ENCODE data around the gene SMAD4. TPM values are rescaled to one million over a fixed set of nuclear protein-coding genes. Genes with fewer than 3 reads are reported as not detected.

The SMAD4 gene
- total RNA-seq, 2 experiments from 2014 or later: 75.3 to 78.6 TPM

DNA sequence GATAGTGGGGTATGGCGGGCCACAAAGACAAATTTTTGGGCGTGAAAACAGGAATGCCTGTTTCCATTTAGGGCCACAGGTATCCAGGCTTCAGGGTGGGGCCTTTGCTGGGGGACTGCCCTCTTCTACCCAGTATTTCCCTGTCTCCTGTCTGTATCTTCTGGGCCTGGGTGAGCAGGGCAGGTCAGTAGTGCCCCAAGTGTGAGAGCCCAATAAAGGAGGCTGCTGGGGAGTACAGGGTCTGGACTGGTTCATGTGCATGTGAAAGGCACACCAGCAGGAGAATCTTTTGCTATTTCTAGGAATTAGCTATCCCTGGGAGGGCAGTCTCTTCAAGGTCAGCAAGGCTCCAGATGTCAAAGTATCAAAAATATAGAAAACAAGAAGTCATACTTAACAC, 96.0 kb downstream of the SMAD4 start:
- ChIA-PET CTCF (no interaction called here), POLR2A (no interaction called here)

DNA sequence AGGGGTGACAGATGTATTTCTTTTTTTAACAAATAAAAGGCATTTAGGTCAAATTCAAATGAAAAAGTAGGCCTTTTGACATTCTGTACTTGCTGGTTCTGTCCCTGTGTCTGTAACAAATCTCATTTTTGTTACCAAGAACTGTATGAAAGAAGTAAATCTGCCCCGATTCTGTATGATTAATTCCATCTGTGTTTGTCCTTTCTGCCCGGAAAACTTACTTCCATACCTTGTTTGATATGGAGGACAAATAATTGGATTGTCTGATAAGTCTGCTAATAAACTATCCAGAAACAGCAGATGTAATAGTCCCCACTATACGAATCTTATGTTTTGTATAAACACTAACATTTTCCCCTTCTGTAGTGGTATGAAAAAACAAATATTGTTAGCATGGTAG, 97.7 kb downstream of the SMAD4 start:
- ChIA-PET CTCF (interaction anchor here (0.6 kb wide), 1 partner anchor 18 kb away, joined by 3 read pairs; no protein-coding TSS in a partner anchor), POLR2A (no interaction called here)

DNA sequence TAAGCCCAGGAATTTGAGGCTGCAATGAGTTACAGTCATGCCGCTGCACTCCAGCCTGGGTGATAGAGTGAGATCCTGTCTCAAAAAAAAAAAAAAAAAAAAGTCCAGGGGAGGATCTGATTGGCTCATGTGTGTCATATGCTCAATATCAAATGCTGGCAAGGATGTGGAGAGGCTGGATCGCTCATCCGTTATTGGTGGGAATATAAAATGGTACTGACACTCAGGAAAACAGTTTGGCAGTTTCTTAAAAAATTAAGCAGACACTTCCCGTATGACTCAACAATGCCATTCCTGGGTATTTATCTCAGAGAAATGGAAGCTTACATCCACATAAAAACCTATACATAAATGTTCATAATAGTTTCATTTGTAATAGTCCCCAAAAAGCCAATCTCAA, 98.5 kb downstream of the SMAD4 start:
- ChIA-PET POLR2A (no interaction called here), CTCF (no interaction called here)

DNA sequence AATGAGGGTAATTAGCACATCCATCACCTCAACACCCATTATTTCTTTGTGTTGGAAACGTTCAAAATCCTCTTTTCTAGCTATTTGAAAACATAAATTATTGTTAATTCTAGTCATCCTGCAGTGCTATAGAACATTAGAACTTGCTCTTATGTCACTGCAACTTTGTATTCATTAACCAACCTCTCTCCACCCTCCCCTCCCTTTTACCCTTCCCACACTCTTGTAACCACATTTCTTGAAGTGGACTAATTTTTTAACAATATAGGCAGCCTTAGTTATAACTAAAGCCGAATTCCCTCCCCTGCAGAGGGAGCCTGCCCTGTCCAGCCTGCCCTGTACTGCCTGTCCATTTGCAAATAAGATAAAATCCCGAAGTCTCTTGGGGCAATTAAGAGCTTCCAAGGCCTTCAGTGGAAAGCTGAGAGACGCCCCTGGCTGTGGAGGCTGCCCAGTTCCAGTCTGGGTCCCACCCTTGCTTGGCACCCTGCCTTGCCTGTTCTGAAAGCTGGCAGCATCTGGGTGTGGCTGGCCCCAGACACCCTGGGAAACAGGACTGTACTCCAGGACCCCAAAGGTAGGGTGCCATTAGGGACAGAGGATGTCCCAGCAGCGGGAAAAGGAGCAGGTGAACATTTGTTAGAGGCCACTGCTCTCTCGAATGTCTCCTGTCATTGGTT, 102.4 kb downstream of the SMAD4 start:
- ChIA-PET POLR2A (no interaction called here), CTCF (interaction anchor here (0.8 to 1.1 kb wide), 2 partner anchors 12 to 22 kb away, joined by 3 read pairs; no protein-coding TSS in a partner anchor)

DNA sequence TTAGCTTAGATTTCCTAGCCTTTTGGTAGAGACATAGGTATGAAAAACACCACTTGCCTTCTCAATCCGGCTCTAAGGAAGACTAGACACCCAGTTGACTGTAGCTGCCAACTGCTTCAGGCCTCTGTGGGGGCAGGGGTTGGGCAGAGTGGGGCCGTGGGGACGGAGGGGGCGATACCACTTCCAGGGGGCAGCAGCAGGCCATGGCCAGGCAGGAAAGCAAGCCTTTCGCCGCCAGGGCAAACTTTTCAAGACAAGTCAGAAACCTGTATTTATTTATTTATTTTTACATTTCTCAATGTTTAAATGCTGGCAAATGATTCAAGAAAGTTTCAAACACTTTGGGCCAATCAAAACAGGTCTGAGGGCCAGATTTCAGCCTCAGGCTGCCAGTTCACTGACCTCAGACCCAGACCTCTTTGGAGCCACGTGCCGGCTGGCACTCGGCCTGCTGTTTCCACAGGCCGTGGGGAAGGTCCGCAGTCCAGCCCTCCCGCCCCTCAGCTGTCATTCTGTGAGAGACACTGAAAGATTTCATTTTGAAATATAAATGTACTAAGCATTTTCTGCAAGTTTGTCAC, 103.7 kb downstream of the SMAD4 start:
- POLR2A ChIA-PET: no interaction called here
- CTCF ChIA-PET: no interaction called here

Other genes starting within 250 kb of the SMAD4 start
- not detected for gene MRO, start 210.2 kb upstream of the SMAD4 start, total RNA-seq
- 100 to 1,000 TPM; 131 to 132 TPM for gene ME2, start 151.1 kb upstream of the SMAD4 start, total RNA-seq
- 1 to 10 TPM; 8.2 to 9.5 TPM for gene ELAC1, start 62.2 kb upstream of the SMAD4 start, total RNA-seq
- 10 to 100 TPM; 67.8 to 69.9 TPM for gene MEX3C, start 167.5 kb downstream of the SMAD4 start, total RNA-seq